H4 (cell line): ENCODE results near the gene CYRIA. TPM values are rescaled to one million over a fixed set of nuclear protein-coding genes. Genes with fewer than 3 reads are reported as not detected.

Experiments
- DNase-seq: peaks from one replicate; pipeline ENCODE4 v3.0.0-alpha.2; 2015; ENCODE audit warnings: low spot score
- total RNA-seq: library from RNA; depleted of rRNA; stranded (reverse); fragments of >200 nt; shearing (Covaris generic); gene quantifications from 2 replicates; pipeline ENCODE4 v1.2.3, GENCODE V29; 2014; rRNA removed

CYRIA gene
- total RNA-seq: 0.33 and 0.53 TPM in 2 replicates

DNA sequence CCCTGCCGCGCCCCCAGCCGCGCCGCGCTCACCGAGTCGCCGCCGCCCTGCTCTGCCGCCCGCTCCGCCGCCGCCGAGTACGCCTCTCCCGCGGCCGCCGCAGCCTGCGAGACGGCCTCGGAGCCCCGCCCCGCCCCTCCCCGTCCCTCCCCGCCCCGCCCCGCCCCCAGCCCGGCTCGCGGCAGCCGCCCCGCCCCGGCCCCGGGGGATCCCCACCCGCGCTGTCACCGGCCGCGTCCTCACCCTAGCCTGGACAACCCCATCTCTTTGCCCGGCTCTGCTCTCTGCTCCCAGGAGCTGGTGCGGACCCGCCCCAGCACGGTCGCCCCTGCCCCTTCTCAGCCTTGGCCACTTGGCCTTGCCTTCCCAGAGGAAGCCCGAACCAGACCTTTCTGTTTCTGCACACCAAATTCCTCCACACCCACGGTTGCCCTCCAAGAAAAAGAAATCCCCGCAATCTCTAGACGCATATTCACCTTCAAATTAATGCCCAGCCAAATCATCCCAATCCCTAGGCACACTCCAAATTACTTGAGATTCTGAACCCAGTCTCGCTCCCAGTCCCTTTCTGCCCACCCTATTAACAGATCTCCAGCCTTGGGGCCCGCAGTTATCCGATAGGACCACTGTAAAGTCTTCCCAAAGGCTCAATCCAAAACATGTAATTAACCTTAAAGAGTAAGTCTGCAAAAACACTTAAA is at the start of gene CYRIA:
Gene CYRIA (minus strand): TSS at position 87 of the 701 bp plus-strand sequence. CDS start 77,715 bp downstream, outside the sequence.
- DNase-seq: no peak

DNA sequence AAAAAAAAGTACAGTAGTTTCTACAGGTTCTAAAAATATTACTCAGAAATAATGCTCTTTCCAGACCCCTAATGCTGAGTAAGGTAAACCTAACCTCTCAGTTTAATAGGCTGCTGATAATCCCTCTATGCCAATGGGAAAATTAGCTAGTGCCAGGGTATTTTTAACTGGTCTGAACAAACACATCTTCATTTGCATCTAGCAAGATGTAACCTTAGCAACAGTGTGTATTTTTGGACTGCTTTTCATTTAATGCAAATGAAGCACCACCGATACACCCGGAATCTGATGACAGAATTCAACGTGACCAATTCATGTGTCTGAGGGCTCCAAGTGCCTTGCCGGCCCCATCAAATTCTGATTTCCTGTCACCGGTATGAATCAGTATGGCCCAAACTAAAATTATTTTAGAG is 47.4 kb upstream of the CYRIA start:
- no peak for DNase-seq

DNA sequence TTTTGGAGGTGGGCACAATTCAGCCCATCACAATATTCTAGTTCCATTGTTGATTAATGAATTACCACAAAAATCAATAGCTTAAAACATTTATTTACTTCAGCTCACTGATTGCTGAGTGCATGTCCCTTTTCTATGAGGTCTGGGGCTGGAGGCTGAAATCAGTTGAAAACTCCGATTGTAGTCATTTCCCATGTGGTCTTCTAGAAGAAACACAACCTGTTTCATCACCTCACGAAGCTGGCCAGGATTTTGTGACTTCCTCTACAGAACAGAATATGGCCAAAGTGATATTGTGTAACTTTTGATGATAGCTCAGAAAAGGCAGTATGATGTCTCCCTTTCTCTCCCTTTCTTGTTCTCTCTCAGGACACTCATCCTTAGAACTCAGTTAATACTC is 44.1 kb upstream of the CYRIA start:
- DNase-seq: no peak

DNA sequence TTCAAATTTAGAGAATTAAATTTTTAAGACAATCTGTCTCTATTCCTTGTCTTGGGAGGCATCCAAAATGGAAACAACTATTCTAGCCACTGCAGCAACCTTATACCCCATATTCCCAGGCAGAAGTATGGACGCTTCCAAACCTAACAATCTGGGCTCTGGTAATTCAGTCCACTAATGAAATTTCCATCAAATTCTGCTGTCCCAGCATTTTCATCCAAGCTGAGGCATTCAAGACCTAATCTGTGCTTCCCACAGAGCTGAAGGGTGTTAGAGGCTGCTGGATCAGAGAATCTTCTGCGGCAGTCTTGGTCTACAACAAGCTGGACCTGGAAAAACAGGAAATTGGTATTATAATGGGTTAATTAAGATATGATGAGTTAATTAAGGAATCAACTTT is 42.5 kb upstream of the CYRIA start:
- DNase-seq: no peak

DNA sequence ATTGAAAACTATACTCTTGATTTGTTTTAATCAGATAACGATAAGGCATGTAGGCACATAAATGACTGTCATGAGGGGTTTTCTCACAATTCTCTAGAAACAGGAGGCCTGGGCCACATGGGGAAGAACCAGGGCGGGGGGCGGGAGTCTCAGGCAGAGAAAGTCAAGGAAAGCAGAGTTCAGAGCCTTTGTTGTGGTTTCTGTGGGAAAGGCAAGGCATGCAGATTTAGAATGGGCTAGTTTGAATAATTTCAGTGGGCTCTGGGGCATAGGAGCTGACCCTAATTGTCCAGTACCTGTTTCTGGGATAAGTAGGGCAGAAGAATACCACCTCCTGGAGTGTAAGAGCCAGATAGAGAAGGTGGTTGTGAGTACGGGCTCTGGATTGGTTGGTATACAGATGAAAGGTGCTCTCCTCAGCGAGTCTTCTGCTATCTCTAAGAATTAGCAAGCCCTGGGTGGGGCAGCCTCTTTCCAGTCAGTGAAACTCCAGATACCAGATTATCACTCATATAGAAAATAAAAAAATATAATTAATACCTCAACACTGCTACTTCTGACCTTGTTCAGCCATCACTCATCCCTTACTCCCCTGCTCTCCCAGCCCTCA is 41.5 kb upstream of the CYRIA start:
- DNase-seq: no peak

DNA sequence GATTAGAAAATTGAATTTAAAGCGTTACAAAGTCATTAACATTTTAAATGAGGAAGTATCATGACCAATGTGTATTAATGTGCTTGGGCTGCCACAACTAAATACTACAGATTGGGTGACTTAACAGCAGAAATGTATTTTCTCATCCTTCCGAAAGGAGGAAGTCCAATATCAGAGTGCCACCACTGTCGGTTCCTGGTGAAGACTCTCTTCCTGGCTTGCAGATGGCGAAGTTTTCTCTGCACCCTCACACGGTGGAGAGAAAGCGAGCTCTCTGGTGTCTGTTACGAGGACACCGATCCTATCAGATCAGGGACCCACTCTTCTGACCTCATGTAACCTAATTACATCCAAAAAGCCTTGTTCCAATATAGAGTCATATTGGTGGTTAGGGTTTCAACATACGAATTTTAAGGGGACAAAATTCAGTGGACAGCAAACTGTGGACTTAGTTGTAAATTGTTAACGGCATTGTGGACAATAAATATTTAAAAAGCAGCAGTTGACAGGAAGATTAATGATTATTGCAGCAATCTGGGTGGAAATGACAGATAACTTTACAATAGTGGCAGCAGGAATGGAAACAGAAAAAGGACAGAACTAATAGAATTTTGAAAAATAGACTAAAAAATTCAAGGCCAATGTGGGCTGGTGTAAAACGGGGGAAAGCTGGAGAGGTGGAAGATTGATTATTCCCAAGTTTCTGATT is 35.1 kb upstream of the CYRIA start:
- DNase-seq: no peak

DNA sequence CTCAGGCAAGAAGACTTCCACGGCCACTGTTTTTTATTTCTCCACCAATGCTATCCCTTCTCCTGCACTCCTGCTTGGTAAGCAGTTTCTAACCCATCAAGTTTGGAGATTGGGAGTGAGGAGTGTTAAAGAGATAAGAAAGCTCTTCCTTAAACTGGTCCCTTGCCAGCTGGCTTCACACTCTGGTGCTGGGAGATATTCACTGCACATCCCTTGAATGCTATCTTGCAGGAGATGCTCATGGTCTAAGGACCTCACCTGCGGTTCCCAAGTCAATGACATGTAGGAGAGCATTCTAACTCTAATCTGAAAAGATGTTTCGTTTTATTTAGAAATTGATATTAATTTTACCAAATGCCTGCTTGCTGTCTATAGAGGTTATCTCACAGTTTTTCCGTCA is 28.2 kb upstream of the CYRIA start:
- no peak for DNase-seq

DNA sequence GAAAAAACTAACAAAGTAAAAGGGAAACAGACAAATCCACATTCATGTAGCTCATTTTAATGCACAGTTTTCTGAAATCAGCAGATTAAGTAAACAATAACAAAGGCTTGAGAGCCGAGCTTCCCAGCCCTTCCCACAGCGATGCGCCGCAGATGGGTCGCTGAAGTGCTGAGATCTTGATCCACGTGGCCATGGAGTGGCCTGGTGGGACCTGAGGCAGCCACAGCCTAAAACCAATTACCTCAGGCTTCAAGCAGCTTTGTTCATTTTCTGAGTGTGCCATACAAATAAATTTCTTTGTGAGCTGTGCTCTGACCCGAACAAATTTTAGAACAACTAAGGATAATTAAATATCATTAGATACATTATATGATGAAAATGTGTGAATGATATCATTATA is 25.6 kb upstream of the CYRIA start:
- DNase-seq: no peak

DNA sequence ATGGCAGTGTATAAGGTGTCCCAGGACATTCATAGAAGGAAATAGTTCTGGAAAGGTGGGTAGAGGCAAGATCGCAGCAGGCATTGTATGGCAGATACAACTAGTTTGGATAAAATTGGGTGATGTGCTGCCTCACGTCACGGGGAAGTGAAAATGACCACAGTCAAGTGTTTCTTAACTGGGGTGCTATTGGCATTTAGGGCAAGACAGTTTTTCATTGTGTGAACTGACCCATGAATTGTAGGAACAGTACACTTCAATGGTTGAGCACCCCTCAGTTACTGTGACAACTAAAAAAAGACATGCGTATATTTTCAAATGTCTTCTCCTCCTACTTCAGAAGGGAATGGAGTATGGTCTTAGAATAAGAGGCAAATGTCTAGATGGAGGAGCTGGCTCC is 22.3 kb upstream of the CYRIA start:
- DNase-seq: no peak

DNA sequence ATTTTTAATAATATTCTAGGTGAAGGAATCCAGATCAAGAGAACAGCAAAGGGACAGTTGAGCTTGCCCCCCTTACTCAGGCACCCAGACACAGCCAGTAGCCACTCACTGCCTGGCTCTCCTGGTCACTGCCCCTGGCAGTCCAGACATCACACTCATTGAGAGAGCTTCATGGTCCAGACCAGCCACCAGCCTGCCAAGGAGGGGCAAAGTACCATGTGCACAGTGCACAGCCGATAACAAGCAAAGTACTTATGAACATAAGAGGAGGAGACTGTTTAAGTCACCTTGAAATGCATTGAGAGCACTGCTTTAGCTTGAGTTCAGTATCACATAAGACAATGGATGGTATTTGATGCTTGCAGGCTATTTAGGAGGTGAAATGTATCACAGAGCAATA is 21.6 kb upstream of the CYRIA start:
- no peak for DNase-seq

DNA sequence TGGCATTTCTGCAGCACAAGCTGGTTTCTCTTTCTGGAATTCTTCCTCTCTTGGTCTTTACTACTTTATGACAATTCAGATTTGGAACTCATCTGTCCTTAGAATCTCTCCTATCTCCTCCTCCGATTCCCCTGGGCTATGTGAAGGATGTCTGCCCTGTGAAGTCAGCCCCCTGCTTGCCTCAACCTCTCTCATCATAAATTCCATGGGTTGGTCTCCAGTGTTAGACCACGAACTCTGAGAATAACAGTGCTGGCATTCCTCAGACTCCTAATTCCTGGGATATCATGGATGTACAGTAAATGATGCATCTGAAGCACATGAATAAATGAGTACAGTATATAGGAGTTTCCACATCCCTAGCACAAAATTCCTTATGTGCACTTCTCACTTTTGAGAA is 21.0 kb upstream of the CYRIA start:
- DNase-seq: no peak

DNA sequence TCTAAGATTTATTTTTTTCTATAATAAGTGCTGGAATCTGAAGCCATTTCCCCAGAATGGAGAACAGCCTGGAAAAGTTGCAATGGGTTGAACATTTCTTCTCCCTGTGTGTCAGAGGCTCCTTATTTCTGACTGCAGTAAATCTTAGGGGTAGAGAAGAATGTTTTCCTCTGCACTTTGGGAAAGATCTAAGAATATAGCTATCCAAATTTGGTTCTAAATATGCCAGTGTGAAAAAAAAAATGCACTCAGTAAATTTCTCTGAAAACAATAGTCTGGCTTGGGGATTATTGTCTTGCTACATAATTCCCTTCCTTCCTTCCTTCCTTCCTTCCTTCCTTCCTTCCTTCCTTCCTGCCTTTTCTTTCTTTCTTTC is 19.7 kb upstream of the CYRIA start:
- DNase-seq: no peak

DNA sequence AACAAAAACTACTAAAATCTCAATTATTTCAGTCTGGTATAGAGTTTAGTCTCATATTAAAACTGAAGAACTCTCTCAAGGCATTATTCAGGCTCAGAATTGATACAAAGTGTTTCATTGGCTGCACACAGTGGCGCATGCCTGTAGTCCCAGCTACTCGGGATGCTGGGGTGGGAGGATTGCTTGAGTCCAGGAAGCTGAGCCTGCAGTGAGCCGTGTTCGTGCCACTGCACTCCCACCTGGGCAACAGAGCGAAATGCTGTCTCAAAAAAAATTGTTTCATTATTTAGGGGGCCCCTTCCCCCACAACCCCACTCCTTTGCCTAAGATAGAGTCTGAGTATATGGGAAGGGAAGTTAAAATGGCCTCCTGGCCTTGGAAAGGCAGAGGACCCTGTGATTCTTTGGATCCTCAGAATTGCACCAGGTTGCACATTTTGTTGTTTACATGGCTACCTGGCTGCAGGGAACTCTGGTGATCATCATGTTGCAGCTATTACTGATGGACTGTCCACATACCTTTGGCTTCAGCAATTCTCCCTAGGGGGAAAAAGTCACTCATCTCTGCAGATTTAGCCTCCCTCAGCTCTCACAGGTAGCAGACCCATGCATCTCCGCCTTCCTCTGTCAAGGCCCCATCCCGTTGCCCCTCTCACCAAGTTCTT is 19.2 kb upstream of the CYRIA start:
- no peak for DNase-seq

DNA sequence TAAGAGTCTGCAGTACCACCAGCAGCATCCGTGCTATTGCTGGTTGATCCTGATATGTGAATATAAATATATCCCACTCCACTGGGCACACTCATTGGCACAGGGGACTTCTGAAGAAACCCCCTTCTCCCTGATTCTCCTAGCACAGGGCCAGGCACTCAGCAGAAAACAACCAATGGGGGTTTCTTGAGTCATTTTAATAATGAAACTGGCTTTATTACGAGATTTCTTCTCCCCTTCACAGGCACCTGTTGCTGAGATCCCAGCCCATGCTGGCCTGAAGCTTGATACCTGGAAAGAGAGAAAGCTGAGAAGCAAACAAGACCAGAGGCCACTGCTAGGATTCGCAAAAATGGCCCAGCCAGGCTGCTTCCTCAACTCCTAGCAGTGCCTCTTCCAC is 17.9 kb upstream of the CYRIA start:
- DNase-seq: no peak

DNA sequence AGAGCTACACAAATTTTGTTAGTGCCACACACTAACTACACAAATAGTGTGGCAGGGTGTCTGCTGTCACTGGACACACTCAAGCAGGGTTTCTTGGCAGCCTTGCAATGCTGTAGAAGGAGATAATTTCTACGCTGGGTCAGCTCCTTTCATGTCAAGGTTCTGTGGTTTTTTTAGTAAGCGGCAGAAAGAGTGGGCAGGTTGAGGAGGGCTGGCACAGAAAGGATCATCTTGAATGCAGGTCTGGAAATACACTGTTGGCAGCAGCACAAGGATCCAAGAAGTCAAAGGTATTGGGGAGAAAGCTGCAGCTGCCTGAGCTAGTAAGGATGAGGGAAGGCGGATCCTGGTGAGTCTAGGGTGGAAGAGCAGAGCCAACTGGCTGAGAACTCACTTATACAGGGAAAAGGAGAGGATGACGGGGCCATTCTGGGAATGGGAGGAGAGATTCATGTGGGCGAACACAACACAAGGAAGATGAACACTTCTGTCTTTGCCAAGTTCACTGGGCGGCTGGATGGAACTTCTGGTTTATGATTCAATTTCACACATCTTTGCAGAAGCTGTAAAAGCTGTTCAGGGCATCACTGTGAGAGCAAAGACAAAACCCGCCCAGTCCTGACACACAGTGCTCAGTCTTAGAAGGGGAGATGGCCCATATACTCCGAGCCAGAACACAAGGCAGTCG is 16.9 kb upstream of the CYRIA start:
- no peak for DNase-seq

DNA sequence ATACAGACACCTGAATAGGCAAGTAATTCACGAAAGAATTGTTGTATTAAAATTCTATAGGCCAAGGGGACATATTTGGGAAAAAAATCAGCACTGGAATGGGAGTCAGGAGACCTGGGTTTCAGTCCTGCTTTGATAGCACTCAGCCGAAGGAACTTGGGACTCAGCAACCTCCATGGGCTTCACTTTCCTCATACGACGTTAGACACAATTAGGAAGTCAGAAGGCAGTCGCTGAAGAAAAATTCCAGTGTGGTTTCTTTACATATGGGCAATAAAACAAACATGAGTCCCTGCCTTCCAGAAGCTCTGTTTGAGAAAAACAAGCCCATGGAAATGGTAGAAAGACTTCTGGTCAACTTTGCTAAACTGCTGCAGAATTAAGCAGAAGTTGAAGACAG is 15.1 kb upstream of the CYRIA start:
- no peak for DNase-seq

DNA sequence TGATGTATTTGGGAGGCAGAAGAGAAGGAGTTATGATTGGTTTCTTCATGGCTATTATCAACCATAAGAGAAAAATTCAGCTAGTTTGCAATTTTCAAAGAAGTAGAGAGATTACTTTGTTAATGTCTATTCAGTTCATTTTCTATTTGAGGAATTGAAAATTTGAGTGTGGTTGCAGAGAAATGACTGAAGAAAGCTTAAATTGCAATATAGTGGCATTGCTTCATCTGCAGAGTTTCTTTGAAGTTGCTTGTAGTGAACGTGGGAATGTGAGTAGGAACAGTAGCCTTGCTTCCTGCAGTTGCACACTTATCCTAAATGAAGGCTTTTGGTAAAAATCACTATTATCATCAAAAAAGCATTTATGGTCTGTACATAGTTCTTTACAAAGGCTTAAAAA is 14.7 kb upstream of the CYRIA start:
- DNase-seq: no peak

DNA sequence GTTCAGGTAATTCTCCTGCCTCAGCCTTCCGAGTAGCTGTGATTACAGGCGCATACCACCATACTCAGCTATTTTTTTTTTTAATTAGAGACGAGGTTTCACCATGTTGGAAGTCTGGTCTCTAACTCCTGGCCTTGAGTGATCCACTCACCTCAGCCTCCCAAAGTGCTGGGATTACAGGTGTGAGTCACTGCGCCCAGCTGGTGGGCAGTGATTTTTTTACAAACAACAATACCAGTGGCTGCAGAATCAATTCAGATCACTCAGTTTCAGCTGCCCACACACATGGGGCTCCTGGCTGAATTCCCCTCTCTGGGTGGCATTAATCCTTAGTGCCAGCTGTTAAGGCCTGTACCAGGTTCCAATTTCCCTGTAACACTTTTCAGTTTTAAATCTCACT is 13.3 kb upstream of the CYRIA start:
- no peak for DNase-seq

DNA sequence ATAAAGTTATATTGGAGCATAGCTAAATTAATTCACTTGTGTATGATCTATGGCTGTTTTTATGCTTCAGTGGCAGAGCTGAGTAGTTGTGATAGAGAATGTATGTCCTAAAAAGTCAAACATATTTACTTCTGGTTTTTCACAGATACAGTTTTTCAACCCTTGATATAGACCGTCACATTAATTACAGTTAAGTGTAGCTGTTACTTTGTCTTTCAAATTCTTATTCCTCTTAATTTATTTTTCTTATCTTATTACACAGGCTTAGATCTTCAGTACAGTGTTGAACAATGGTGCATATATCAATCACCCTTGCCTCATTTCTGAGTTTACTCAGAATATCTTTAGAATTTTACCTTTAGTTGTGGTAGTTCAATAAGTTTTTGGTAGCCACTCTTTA is 12.2 kb upstream of the CYRIA start:
- no peak for DNase-seq

DNA sequence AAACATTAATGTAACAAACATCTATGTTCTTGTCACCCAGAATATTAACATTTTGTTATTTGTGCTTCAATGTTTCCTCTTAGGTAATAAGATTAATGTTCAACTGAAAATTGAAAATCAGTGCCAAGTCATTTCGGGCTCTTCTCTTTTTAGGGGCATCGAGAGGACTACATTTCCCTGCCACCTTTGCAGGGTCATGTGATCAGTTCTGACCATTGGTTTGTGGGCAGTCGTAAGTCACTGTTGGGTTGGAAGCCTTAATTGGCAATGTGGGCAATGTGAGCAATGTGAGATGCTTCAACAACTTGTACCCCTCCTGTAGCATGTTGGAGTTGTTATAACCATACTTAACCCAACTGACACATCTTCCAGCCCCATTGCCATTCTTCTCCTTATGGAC is 10.1 kb upstream of the CYRIA start:
- DNase-seq: no peak

DNA sequence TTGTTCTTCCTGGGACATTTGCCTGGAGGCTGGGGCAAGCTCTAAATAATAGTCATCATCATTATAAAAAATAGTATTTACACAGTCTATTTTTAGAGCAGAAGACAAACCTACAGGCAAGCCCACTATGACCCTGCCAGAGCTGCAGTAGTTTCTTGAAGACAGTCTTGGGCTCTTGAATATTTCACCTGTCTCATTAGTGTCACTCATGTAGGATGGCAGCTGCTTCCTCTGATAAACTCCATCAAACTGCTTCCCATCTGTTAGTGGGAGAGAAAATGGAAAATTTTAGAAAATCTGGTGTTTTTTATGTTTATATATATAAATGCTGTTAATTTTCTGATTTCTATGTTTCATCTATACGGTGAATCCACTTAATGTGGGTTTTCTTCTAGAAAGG is 8.5 kb upstream of the CYRIA start:
- DNase-seq: no peak

DNA sequence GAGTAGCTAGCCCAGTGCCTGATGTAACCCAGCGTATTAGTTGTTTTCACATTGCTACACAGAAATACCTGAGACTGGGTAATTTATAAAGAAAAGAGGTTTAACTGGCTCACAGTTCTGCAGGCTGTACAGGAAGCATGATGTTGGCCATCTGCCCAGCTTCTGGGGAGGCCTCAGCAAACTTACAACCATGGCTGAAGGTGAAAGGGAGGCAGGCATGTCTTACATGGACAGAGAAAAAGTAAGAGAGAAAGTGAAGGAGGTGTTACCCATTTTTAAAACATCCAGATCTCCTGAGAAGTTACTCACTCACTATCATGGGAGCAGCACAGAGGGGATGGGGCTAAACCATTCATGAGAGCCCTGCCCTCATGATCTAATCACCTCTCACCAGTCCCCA is 6.1 kb upstream of the CYRIA start:
- DNase-seq: peak; percentile 11
